GM21786 (cell line): Measurements from ENCODE around the gene KRTAP10-4.
"Not testable (repeated sequence)": the region's sequence is repeated elsewhere in the genome, so short reads cannot be mapped to it uniquely, and the experiment has no call there.

Experiments used
- ATAC-seq: cut with Tn5 transposase; IDR thresholded peaks from one replicate; pipeline ENCODE4 v1.9.1; 2021; ENCODE audit not compliant: unreplicated experiment

Gene KRTAP10-4

GRCh38 chr21:44573630-44574456 lies at the start of gene KRTAP10-4:
TSS of gene KRTAP10-4 (plus strand) at chr21:44573729. CDS start at chr21:44573759, 30 bp downstream.
- not testable (repeated sequence) for ATAC-seq

GRCh38 chr21:44524414-44525371 lies 48.8 kb upstream of the KRTAP10-4 start:
- ATAC-seq = no peak

GRCh38 chr21:44525391-44526095 lies 48.0 kb upstream of the KRTAP10-4 start:
- no peak for ATAC-seq

GRCh38 chr21:44526096-44526997 lies 47.2 kb upstream of the KRTAP10-4 start:
- ATAC-seq = no peak

- no peak for ATAC-seq
Observed at GRCh38 chr21:44527156-44527982, 46.2 kb upstream of the KRTAP10-4 start.

- no peak for ATAC-seq
Observed at GRCh38 chr21:44527983-44528633, 45.4 kb upstream of the KRTAP10-4 start.

GRCh38 chr21:44528634-44528995 lies 44.9 kb upstream of the KRTAP10-4 start:
- no peak for ATAC-seq

GRCh38 chr21:44529011-44529421 lies 44.5 kb upstream of the KRTAP10-4 start:
- no peak for ATAC-seq

- no peak for ATAC-seq
Observed at GRCh38 chr21:44529503-44530125, 43.9 kb upstream of the KRTAP10-4 start.

- no peak for ATAC-seq
Observed at GRCh38 chr21:44530221-44530902, 43.2 kb upstream of the KRTAP10-4 start.

- no peak for ATAC-seq
Observed at GRCh38 chr21:44530903-44531605, 42.5 kb upstream of the KRTAP10-4 start.

GRCh38 chr21:44531606-44532564 lies 41.6 kb upstream of the KRTAP10-4 start:
- ATAC-seq = no peak

- no peak for ATAC-seq
Observed at GRCh38 chr21:44532712-44533111, 40.8 kb upstream of the KRTAP10-4 start.

GRCh38 chr21:44533121-44533890 lies 40.2 kb upstream of the KRTAP10-4 start:
- ATAC-seq = no peak
